GF-D8 (cell line): ENCODE data around the gene EEF2.
"Not testable (repeated sequence)": the region's sequence is repeated elsewhere in the genome, so short reads cannot be mapped to it uniquely, and the experiment has no call there.

Source experiments
- DNase-seq: peaks from one replicate; lab custom pipeline; 2025; lab: John Stamatoyannopoulos, UW

EEF2 gene

GRCh38 chr19:4014541-4015491, 29.6 kb upstream of the EEF2 start:
- DNase-seq: no peak

GRCh38 chr19:4013886-4014540, 28.8 kb upstream of the EEF2 start:
- DNase-seq: no peak

GRCh38 chr19:4012975-4013634, 27.8 kb upstream of the EEF2 start:
- DNase-seq: no peak

GRCh38 chr19:4012092-4012974, 27.1 kb upstream of the EEF2 start:
- no peak for DNase-seq

- not testable (repeated sequence) for DNase-seq
Measured at GRCh38 chr19:4011430-4011829, 26.2 kb upstream of the EEF2 start.

GRCh38 chr19:4010808-4011110, 25.5 kb upstream of the EEF2 start:
- no peak for DNase-seq

- no peak for DNase-seq
Measured at GRCh38 chr19:4009990-4010807, 24.9 kb upstream of the EEF2 start.

- no peak for DNase-seq
Measured at GRCh38 chr19:4007836-4008539, 22.7 kb upstream of the EEF2 start.

- peak; percentile 84 for DNase-seq
Measured at GRCh38 chr19:4007021-4007835, 22.0 kb upstream of the EEF2 start, which contains the start of gene PIAS4. Gene PIAS4, plus strand, starts transcription at chr19:4007736. Its CDS starts 25 bp downstream, at chr19:4007761.

GRCh38 chr19:4005436-4005835, 20.2 kb upstream of the EEF2 start:
- not testable (repeated sequence) for DNase-seq

- DNase-seq: not testable (repeated sequence)
Measured at GRCh38 chr19:4000798-4001197, 15.5 kb upstream of the EEF2 start.

- DNase-seq: not testable (repeated sequence)
Measured at GRCh38 chr19:3998667-3999412, 13.6 kb upstream of the EEF2 start.

GRCh38 chr19:3995607-3996006, 10.3 kb upstream of the EEF2 start:
- no peak for DNase-seq

GRCh38 chr19:3990815-3991117, 5.5 kb upstream of the EEF2 start:
- DNase-seq: no peak

- peak; percentile 44 for DNase-seq
Measured at GRCh38 chr19:3987619-3988371, 2.5 kb upstream of the EEF2 start.

- DNase-seq: peak; percentile 73
Measured at GRCh38 chr19:3986260-3987041, 1.2 kb upstream of the EEF2 start.

GRCh38 chr19:3985643-3986259, 488 bp upstream of the EEF2 start:
- no peak for DNase-seq
